HepG2 (cell line): ENCODE measurements around the gene MITF. TPM values are rescaled to one million over a fixed set of nuclear protein-coding genes. Genes with fewer than 3 reads are reported as not detected.

Experiments used
- ATAC-seq: fragments of 200-7000 bp; cut with Tn5 transposase; 3 replicates; pipeline ENCODE4 v1.9.1; 2020; ENCODE audit warnings: mild to moderate bottlenecking, moderate library complexity
- BruUV-seq: library from RNA; stranded (reverse); fragments of 400-500 nt; replicated peaks from 2 replicates; lab custom pipeline; 2021; lab: Mats Ljungman, UMichigan
- CTCF ChIA-PET: fragments of 300-600 bp; formaldehyde crosslinking; extraction: SDS; loops from one replicate; lab custom pipeline; 2021; ENCODE audit warnings: low total read pairs, inconsistent platforms, low intra/inter-chr PET ratio; lab: Yijun Ruan, JAX
- POLR2A ChIA-PET: fragments of 350-600 bp; sonication (Branson Sonifier 250); formaldehyde crosslinking; loops from one replicate; lab custom pipeline; 2020; ENCODE audit warnings: antibody characterized with exemption, inconsistent platforms; lab: Yijun Ruan, JAX
- DNase-seq: peaks from one replicate; pipeline ENCODE4 v3.0.0-alpha.2; 2015; ENCODE audit warnings: low spot score
- FAIRE-seq: peaks from 3 replicates; lab custom pipeline; 2011; peaks lifted over from hg19 to GRCh38; lab: Jason Lieb, UNC
- H2AFZ ChIP-seq: one replicate; pipeline ENCODE4 v1.6.1; 2011; ENCODE audit warnings: low read length, inconsistent platforms
- H3K27ac ChIP-seq: fragments of 300-600 bp; 3 replicates; pipeline ENCODE4 v1.8.0; 2011; ENCODE audit warnings: mixed run types, mild to moderate bottlenecking, mixed read lengths, low read length, inconsistent platforms; ENCODE audit not compliant: insufficient read depth; ENCODE audit errors: extremely low read length
- H3K27me3 ChIP-seq, 2 experiments: fragments of 200-600 bp in 1 of 2; 2 replicates in 1 of 2; 3 replicates in 1 of 2; pipeline versions ENCODE4 v1.6.0 to v1.8.0; 2011; ENCODE audit warnings: low read length in 2 of 2, mild to moderate bottlenecking in 2 of 2, moderate library complexity in 2 of 2, inconsistent platforms in 1 of 2; ENCODE audit not compliant: insufficient read depth in 2 of 2, control insufficient read depth in 1 of 2
- H3K36me3 ChIP-seq, 2 experiments: fragments of 200-600 bp in 1 of 2; replicated peaks in 1 of 2; 2 replicates in 1 of 2; 3 replicates in 1 of 2; pipeline versions ENCODE4 v1.5.1 to v1.8.0; 2011; ENCODE audit warnings: low read length in 2 of 2, inconsistent platforms in 1 of 2; ENCODE audit not compliant: insufficient read depth in 2 of 2, control insufficient read depth in 1 of 2
- H3K4me1 ChIP-seq: 2 replicates; pipeline ENCODE4 v1.5.1; 2012; ENCODE audit warnings: low read length, inconsistent platforms; ENCODE audit not compliant: insufficient read depth
- H3K4me2 ChIP-seq: 2 replicates; pipeline ENCODE4 v1.6.0; 2011; ENCODE audit warnings: low read depth, low read length, inconsistent platforms
- H3K4me3 ChIP-seq, 3 experiments: fragments of 200-600 bp in 1 of 3; sonication (generic), shearing (Covaris generic) in 1 of 3; replicated peaks in 1 of 3; 2 replicates each; pipeline ENCODE4 v1.5.1; 2011 to 2016; ENCODE audit warnings: low read length in 3 of 3, inconsistent platforms in 2 of 3, low read depth in 2 of 3, mild to moderate bottlenecking in 2 of 3, control low read depth in 1 of 3, mixed read lengths in 1 of 3; ENCODE audit not compliant: insufficient read depth in 1 of 3
- H3K79me2 ChIP-seq: one replicate; pipeline ENCODE4 v1.6.1; 2011; ENCODE audit warnings: low read length, inconsistent platforms; ENCODE audit not compliant: insufficient read depth
- H3K9ac ChIP-seq: 2 replicates; pipeline ENCODE4 v1.6.0; 2011; ENCODE audit warnings: mild to moderate bottlenecking, low read depth, low read length, inconsistent platforms; ENCODE audit not compliant: insufficient read depth
- H3K9me3 ChIP-seq: 2 replicates; pipeline ENCODE4 v1.5.1; 2012; ENCODE audit warnings: mild to moderate bottlenecking, low read length
- H4K20me1 ChIP-seq: 2 replicates; pipeline ENCODE4 v1.6.0; 2011; ENCODE audit warnings: inconsistent platforms, mild to moderate bottlenecking, low read length, moderate library complexity; ENCODE audit not compliant: insufficient read depth
- BCL6 ChIP-seq: IDR thresholded peaks from 2 replicates; pipeline ENCODE4 v1.6.1; 2016; ENCODE audit warnings: missing genetic modification reagents, missing compliant biosample characterization
- BRCA1 ChIP-seq: sonication (generic); formaldehyde crosslinking; IDR thresholded peaks from 2 replicates; pipeline ENCODE4 v1.4.0; 2020; ENCODE audit warnings: missing genetic modification reagents
- CCDC6 ChIP-seq: sonication (generic); formaldehyde crosslinking; IDR thresholded peaks from 2 replicates; pipeline ENCODE4 v1.8.1; 2022; ENCODE audit warnings: mild to moderate bottlenecking, missing genetic modification reagents, moderate library complexity
- CEBPB ChIP-seq: IDR thresholded peaks from 2 replicates; pipeline ENCODE4 v1.6.1; 2011; ENCODE audit warnings: low read depth, low read length, improper control_type of control experiment, borderline replicate concordance
- KLF16 ChIP-seq, 2 experiments: sonication (generic) in 1 of 2; formaldehyde crosslinking in 1 of 2; IDR thresholded peaks; 2 replicates each; pipeline versions ENCODE4 v1.6.1 to v1.8.0; 2016 to 2023; ENCODE audit warnings: missing genetic modification reagents in 2 of 2, missing compliant biosample characterization in 1 of 2
- MAFG ChIP-seq: sonication (generic); formaldehyde crosslinking; IDR thresholded peaks from 2 replicates; pipeline ENCODE4 v1.5.1; 2020; ENCODE audit warnings: mild to moderate bottlenecking, missing genetic modification reagents
- RCOR2 ChIP-seq: IDR thresholded peaks from 2 replicates; pipeline ENCODE4 v1.6.1; 2016; ENCODE audit warnings: missing biosample characterization, missing genetic modification reagents
- RFX3 ChIP-seq: IDR thresholded peaks from 2 replicates; pipeline ENCODE4 v1.6.1; 2016; ENCODE audit warnings: missing biosample characterization, missing genetic modification reagents
- TAF1 ChIP-seq: sonication (generic); formaldehyde crosslinking; IDR thresholded peaks from 2 replicates; pipeline ENCODE4 v1.4.0; 2020; ENCODE audit warnings: missing genetic modification reagents
- ZFP82 ChIP-seq: sonication (generic); formaldehyde crosslinking; IDR thresholded peaks from 2 replicates; pipeline ENCODE4 v1.5.1; 2020; ENCODE audit warnings: mild to moderate bottlenecking, missing genetic modification reagents, borderline replicate concordance
- ZNF143 ChIP-seq: sonication (generic); formaldehyde crosslinking; IDR thresholded peaks from 2 replicates; pipeline ENCODE4 v1.4.0; 2020; ENCODE audit warnings: missing genetic modification reagents
- ZNF232 ChIP-seq: sonication (generic); formaldehyde crosslinking; IDR thresholded peaks from 2 replicates; pipeline ENCODE4 v1.4.0; 2020; ENCODE audit warnings: missing genetic modification reagents, borderline replicate concordance
- ZNF30 ChIP-seq: sonication (generic); formaldehyde crosslinking; IDR thresholded peaks from 2 replicates; pipeline ENCODE4 v1.5.0; 2020; ENCODE audit warnings: mild to moderate bottlenecking, missing genetic modification reagents
- ZNF556 ChIP-seq: sonication (generic); formaldehyde crosslinking; IDR thresholded peaks from 2 replicates; pipeline ENCODE4 v1.4.0; 2020; ENCODE audit warnings: mild to moderate bottlenecking, missing genetic modification reagents, borderline replicate concordance
- ZNF569 ChIP-seq: sonication (generic); formaldehyde crosslinking; IDR thresholded peaks from 2 replicates; pipeline ENCODE4 v1.5.0; 2020; ENCODE audit warnings: mild to moderate bottlenecking, missing genetic modification reagents, moderate library complexity, borderline replicate concordance
- ZNF577 ChIP-seq: sonication (generic); formaldehyde crosslinking; IDR thresholded peaks from 2 replicates; pipeline ENCODE4 v1.4.0; 2020; ENCODE audit warnings: mild to moderate bottlenecking, low read depth, missing genetic modification reagents, borderline replicate concordance
- ZNF639 ChIP-seq: conservative IDR thresholded peaks from 2 replicates; pipeline ENCODE4 v1.6.1; 2018; ENCODE audit warnings: missing genetic modification reagents
- ZNF709 ChIP-seq: sonication (generic); formaldehyde crosslinking; IDR thresholded peaks from 2 replicates; pipeline ENCODE4 v1.5.0; 2020; ENCODE audit warnings: mild to moderate bottlenecking, missing genetic modification reagents
- WGBS: methylation state at CpG from one replicate; pipeline ENCODE4 v1.1.6; 2017; ENCODE audit warnings: low lambda C conversion rate; 5-methylcytosine and 5-hydroxymethylcytosine counted together
- in situ Hi-C: cut with HindIII; loops from 2 replicates; pipeline ENCODE4 v1.10.0; 2017; ENCODE audit warnings: low pct_unique_long_range_greater_than_20kb; ENCODE audit not compliant: extremely low pct_ligation_motif_present
- intact Hi-C: fragments of 100-400 bp; cut with micrococcal nuclease; formaldehyde crosslinking; loops from one replicate; pipeline ENCODE4 v1.10.0; 2022; ENCODE audit not compliant: unreplicated experiment
- polyA plus RNA-seq, 8 experiments: library from polyadenylated mRNA; depleted of rRNA in 3 of 8; stranded (reverse) in 7 of 8; unstranded in 1 of 8; fragments of >200 nt; fragmentation: Illumina TruSeq in 4 of 8; extraction: Trizol in 4 of 8; gene quantifications; 2 replicates each; pipeline versions ENCODE4 v1.2.1 to v1.2.3, GENCODE V29; 2011 to 2016; ENCODE audit warnings: low read depth in 4 of 8, missing spikeins in 1 of 8, mixed read lengths in 1 of 8; ENCODE audit not compliant: insufficient read depth in 1 of 8
- total RNA-seq, 5 experiments: library from RNA; depleted of rRNA; stranded (reverse); fragments of >200 nt; fragmentation: Illumina TruSeq; extraction: Trizol; gene quantifications; 2 replicates each; pipeline ENCODE4 v1.2.3, GENCODE V29; 2016; ENCODE audit warnings: low read depth in 1 of 5

Gene MITF
- total and polyA plus RNA-seq, 2 of the 13 experiments (the other 11 are each of a cell fraction or from before 2014, with no cell fraction given): 0.12 to 0.38 TPM

- DNase-seq: no peak
- TF ChIP-seq ZNF569 (no peak), CEBPB (peak; percentile 39; the same call in 1 of the 2 replicates)
- no peaks in the 10 kb centered on the region for H3K9me3 ChIP-seq
- POLR2A ChIA-PET: no interaction called here
- no peaks in the 10 kb centered on the region for H3K79me2 ChIP-seq
- no peaks in the 10 kb centered on the region for H4K20me1 ChIP-seq
- intact Hi-C loops: no loop called here
- BruUV-seq: no TSS peak
- no peak overlapping the region for H3K4me3 ChIP-seq
- ATAC-seq: no peak
- H2AFZ ChIP-seq: no peak overlapping the region
- H3K4me1 ChIP-seq: no peaks in the 10 kb centered on the region
- CTCF ChIA-PET: no interaction called here
- no peak overlapping the region for H3K9ac ChIP-seq
- no peak for FAIRE-seq
- H3K4me2 ChIP-seq: no peak overlapping the region
- H3K27me3 ChIP-seq: 0 out of 5 replicates have a peak, but pooled peaks cover 0 to 3% of the 10 kb centered on the region in 2 experiments
- in situ Hi-C loops: no loop called here
- H3K27ac ChIP-seq: no peak overlapping the region
- no peaks in the 10 kb centered on the region for H3K36me3 ChIP-seq
- WGBS: 39% methylated on average over 5 of the region's 5 CpGs
These were observed 222.6 kb downstream of the MITF start for GRCh38 chr3:69961706-69962439.

- TF ChIP-seq CCDC6 (CRISPR knock-in tag): no peak
- TF ChIP-seq ZNF577 (CRISPR knock-in tag): no peak
- no peak for TF ChIP-seq BRCA1 (CRISPR knock-in tag)
- TF ChIP-seq ZNF143 (CRISPR knock-in tag): no peak
- TF ChIP-seq KLF16 (CRISPR knock-in tag; IDR thresholded peaks at IDR 0.05): no peak
- no peak for TF ChIP-seq TAF1 (CRISPR knock-in tag)
- no peak for TF ChIP-seq MAFG (CRISPR knock-in tag)
- no peak for TF ChIP-seq ZFP82 (CRISPR knock-in tag)
- TF ChIP-seq BCL6 (CRISPR knock-in tag): no peak
- no peak for TF ChIP-seq RCOR2
- no peak for TF ChIP-seq ZNF232 (CRISPR knock-in tag)
- no peak for TF ChIP-seq RFX3
- no peak for TF ChIP-seq ZNF30 (CRISPR knock-in tag)
- TF ChIP-seq ZNF639: no peak
- TF ChIP-seq ZNF709 (CRISPR knock-in tag): no peak
- no peak for TF ChIP-seq ZNF556 (CRISPR knock-in tag)
- no peak overlapping the region for H3K4me2 ChIP-seq
- H3K79me2 ChIP-seq: no peaks in the 10 kb centered on the region
- ATAC-seq: no peak
- 0 out of 5 replicates have a peak, but pooled peaks cover 0 to 3% of the 10 kb centered on the region in 2 experiments for H3K27me3 ChIP-seq
- no peak overlapping the region for H2AFZ ChIP-seq
- no peaks in the 10 kb centered on the region for H4K20me1 ChIP-seq
- H3K9me3 ChIP-seq: no peaks in the 10 kb centered on the region
- no peak for DNase-seq
- no peak overlapping the region for H3K9ac ChIP-seq
- H3K27ac ChIP-seq: no peak overlapping the region
- no peak overlapping the region for H3K4me3 ChIP-seq
- intact Hi-C loops (no loop called here), in situ Hi-C loops (no loop called here)
- no peaks in the 10 kb centered on the region for H3K4me1 ChIP-seq
- 24% methylated on average over 3 of the region's 3 CpGs for WGBS
- CTCF ChIA-PET: no interaction called here
- no TSS peak for BruUV-seq
- POLR2A ChIA-PET: no interaction called here
- FAIRE-seq: no peak
- no peaks in the 10 kb centered on the region for H3K36me3 ChIP-seq
These were observed 224.4 kb downstream of the MITF start for GRCh38 chr3:69963643-69964042.
